Naive B cell (primary cell): ENCODE data around the gene CYB5R2. TPM values are rescaled to one million over a fixed set of nuclear protein-coding genes. Genes with fewer than 3 reads are reported as not detected.
A peak's percentile ranks its signal among the peaks of the same experiment; 100 is the strongest.

Source experiments
- ATAC-seq, 2 donors: fragments of 150-1000 bp; cut with Tn5 transposase; 2 replicates each; pipeline ENCODE4 v1.10.0; 2021; ENCODE audit warnings: low read depth in 2 of 2, mild to moderate bottlenecking in 2 of 2, moderate library complexity in 2 of 2
- DNase-seq: peaks from one replicate; pipeline ENCODE4 v3.0.0; 2022
- H3K27ac Mint-ChIP-seq, 6 donors: one replicate each; pipeline ENCODE4 v1.8.0; 2020 to 2022; ENCODE audit warnings: mild to moderate bottlenecking in 6 of 6, mixed read lengths in 6 of 6, moderate library complexity in 5 of 6, inconsistent platforms in 2 of 6
- H3K27me3 Mint-ChIP-seq, 3 donors: one replicate each; pipeline ENCODE4 v1.8.0; 2021 to 2022; ENCODE audit warnings: mixed read lengths in 3 of 3, mild to moderate bottlenecking in 1 of 3
- H3K36me3 Mint-ChIP-seq, 2 donors: one replicate each; pipeline ENCODE4 v1.8.0; 2020 to 2022; ENCODE audit warnings: mixed read lengths in 2 of 2, inconsistent platforms in 1 of 2, mild to moderate bottlenecking in 1 of 2
- H3K4me1 Mint-ChIP-seq, 3 donors: one replicate each; pipeline ENCODE4 v1.8.0; 2020 to 2022; ENCODE audit warnings: mixed read lengths in 3 of 3, inconsistent platforms in 1 of 3, mild to moderate bottlenecking in 1 of 3, moderate library complexity in 1 of 3
- H3K4me3 Mint-ChIP-seq, 8 donors: one replicate each; pipeline ENCODE4 v1.8.0; 2020 to 2022; ENCODE audit warnings: mild to moderate bottlenecking in 8 of 8, mixed read lengths in 8 of 8, moderate library complexity in 8 of 8, inconsistent platforms in 2 of 8
- H3K9me3 Mint-ChIP-seq, 7 donors: one replicate each; pipeline ENCODE4 v1.8.0; 2020 to 2022; ENCODE audit warnings: mixed read lengths in 7 of 7, mild to moderate bottlenecking in 5 of 7, inconsistent platforms in 2 of 7, moderate library complexity in 1 of 7
- polyA plus RNA-seq, 6 donors: library from polyadenylated mRNA; unstranded; fragments of 300-500 nt; fragmentation: Illumina TruSeq; gene quantifications; one replicate each; pipeline ENCODE4 v1.2.3, GENCODE V29; 2021; ENCODE audit warnings: low read depth in 6 of 6

CYB5R2 gene
- polyA plus RNA-seq, 6 donors from 2014 or later: 0.11 to 3.4 (median 0.53) TPM; not detected in 2

DNA sequence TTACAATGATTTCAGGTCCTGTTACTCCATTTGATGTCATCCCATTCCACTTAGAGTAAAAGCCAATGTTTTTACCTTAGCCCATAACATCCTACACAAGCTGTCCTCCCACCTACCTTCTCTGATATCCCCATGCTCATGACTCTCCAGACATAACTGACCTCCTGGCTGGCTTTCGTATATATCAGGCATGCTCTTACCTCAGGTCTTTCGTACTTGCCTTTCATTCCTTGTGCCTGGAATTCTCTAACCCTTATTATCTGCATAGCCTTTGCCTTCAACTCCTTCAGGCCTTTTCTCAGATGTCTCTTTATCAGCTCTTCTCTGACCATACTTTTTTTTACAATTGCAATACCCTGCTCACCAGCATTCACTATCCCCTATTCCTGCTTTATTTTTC, 10.3 kb upstream of the CYB5R2 start:
- peaks cover 30 to 34% (median 33%) of the 10 kb centered on the region in 3 donors for H3K27me3 Mint-ChIP-seq
- H3K27ac Mint-ChIP-seq: no peak overlapping the region
- DNase-seq (no peak), ATAC-seq (no peak)
- no peaks in the 10 kb centered on the region for H3K36me3 Mint-ChIP-seq
- peaks cover 0 to 5% (median 2%) of the 10 kb centered on the region in 7 donors for H3K9me3 Mint-ChIP-seq
- H3K4me3 Mint-ChIP-seq: no peak overlapping the region
- H3K4me1 Mint-ChIP-seq: no peaks in the 10 kb centered on the region

DNA sequence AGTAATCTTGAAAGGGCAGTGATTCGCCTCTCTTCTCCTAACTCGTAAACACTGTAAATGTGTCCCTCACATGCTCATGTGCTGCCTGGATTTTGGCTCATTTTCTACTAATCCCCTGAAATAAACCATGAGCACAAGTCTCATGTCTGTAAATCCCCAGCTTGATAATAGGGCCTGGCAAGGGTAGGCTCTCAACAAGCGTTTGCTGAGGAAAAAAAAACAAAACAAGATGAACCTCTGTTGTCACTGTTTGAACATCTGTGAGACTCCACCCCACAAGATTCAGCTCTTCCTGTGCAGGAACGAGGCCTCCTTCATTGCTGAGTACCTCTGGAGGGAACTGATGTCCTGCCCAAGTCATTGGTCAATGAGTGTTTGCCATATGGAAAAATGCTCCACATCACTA, 4.5 kb upstream of the CYB5R2 start:
- H3K4me1 Mint-ChIP-seq: peaks cover 6 to 10% (median 10%) of the 10 kb centered on the region in 3 donors
- peaks cover 63 to 77% (median 63%) of the 10 kb centered on the region in 3 donors for H3K27me3 Mint-ChIP-seq
- DNase-seq (no peak), ATAC-seq (no peak)
- H3K27ac Mint-ChIP-seq: no peak overlapping the region
- peaks cover 0 to 26% (median 8%) of the 10 kb centered on the region in 7 donors for H3K9me3 Mint-ChIP-seq
- H3K36me3 Mint-ChIP-seq: peaks cover 5 to 6% of the 10 kb centered on the region in 2 donors
- no peak overlapping the region for H3K4me3 Mint-ChIP-seq

DNA sequence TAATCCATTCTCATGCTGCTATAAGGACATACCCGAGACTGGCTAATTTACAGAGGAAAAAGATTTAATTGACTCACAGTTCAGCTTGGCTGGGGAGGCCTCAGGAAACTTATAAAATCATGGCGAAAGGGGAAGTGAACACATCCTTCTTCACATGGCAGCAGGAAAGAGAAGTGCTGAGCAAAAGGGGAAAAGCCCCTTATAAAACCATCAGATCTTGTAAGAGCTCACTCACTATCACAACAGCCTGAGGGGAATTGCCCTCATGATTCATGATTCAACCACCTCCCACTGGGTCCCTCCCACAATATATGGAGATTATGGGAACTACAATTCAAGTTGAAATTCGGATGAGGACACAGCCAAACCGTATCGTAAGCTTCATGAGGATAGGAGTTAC, 3.8 kb upstream of the CYB5R2 start:
- H3K36me3 Mint-ChIP-seq: peaks cover 5 to 6% of the 10 kb centered on the region in 2 donors
- ATAC-seq (no peak), DNase-seq (no peak)
- no peak overlapping the region for H3K4me3 Mint-ChIP-seq
- H3K4me1 Mint-ChIP-seq: peaks cover 9 to 16% (median 10%) of the 10 kb centered on the region in 3 donors
- no peak overlapping the region for H3K27ac Mint-ChIP-seq
- H3K27me3 Mint-ChIP-seq: peaks cover 70 to 84% (median 71%) of the 10 kb centered on the region in 3 donors
- peaks cover 0 to 26% (median 8%) of the 10 kb centered on the region in 7 donors for H3K9me3 Mint-ChIP-seq

GRCh38 chr11:7675631-7676030, 2.3 kb upstream of the CYB5R2 start:
- Mint-ChIP-seq H3K36me3 (peaks cover 5 to 6% of the 10 kb centered on the region in 2 donors), H3K27ac (no peak overlapping the region), H3K27me3 (peaks cover 74 to 86% (median 78%) of the 10 kb centered on the region in 3 donors), H3K4me3 (no peak overlapping the region), H3K4me1 (peaks cover 9 to 16% (median 10%) of the 10 kb centered on the region in 3 donors), H3K9me3 (peaks cover 0 to 22% (median 8%) of the 10 kb centered on the region in 7 donors)
- no peak for DNase-seq
- ATAC-seq: no peak

- Mint-ChIP-seq H3K27ac (peak overlapping the region in 3 of 6 donors; percentile 20 to 97 (median 54)), H3K36me3 (peaks cover 5 to 6% of the 10 kb centered on the region in 2 donors), H3K27me3 (peaks cover 65 to 73% (median 68%) of the 10 kb centered on the region in 3 donors), H3K9me3 (peaks cover 0 to 22% (median 6%) of the 10 kb centered on the region in 7 donors), H3K4me1 (peaks cover 9 to 16% (median 10%) of the 10 kb centered on the region in 3 donors), H3K4me3 (peak overlapping the region; percentile 54 to 90 (median 85))
- ATAC-seq: peak; percentile 56 to 67
- DNase-seq: no peak
Measured at GRCh38 chr11:7673724-7674434, 579 bp upstream of the CYB5R2 start.

DNA sequence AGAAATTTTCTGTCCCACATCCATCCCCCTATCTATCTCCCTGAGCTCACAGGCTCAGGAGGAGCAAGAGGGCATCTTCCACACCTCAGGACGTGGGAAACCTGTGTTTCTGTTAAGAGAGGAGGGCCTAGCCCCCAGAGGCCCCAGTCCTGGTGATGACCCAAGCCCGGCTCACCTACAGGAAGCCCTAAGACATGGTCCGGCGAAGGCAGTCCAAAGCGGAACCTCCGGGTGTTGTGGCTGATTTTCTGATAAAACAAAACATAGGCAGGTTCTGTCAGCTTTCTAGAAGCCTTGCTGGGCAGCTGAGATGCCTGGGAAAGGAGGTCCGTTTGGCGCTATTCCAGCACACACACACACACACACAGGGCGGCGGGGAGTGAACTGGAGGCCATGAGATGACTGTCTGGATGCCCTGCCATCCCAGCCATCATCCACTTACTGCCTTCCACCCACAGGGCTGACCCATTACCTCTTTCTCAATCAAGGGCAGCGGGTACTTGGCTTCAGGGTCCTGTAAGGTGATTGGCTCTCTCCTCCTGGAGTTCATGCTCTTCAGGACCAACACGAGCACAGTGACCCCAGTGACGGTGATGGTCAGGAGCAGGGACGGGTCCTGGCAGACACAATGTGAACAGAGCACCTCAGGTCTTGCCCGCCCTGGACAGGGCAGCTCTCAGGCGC, 882 bp downstream of the CYB5R2 start:
- H3K9me3 Mint-ChIP-seq: peaks cover 0 to 13% (median 3%) of the 10 kb centered on the region in 7 donors
- peaks cover 9 to 16% (median 10%) of the 10 kb centered on the region in 3 donors for H3K4me1 Mint-ChIP-seq
- DNase-seq: no peak
- peak overlapping the region in 7 of 8 donors; percentile 59 to 85 (median 73) for H3K4me3 Mint-ChIP-seq
- H3K27ac Mint-ChIP-seq: peak overlapping the region in 3 of 6 donors; percentile 8 to 52 (median 32)
- no peak for ATAC-seq
- peaks cover under 1 to 5% of the 10 kb centered on the region in 2 donors for H3K36me3 Mint-ChIP-seq
- peaks cover 55 to 61% (median 56%) of the 10 kb centered on the region in 3 donors for H3K27me3 Mint-ChIP-seq

- ATAC-seq: peak in 1 of 2 donors; percentile 20
- Mint-ChIP-seq H3K9me3 (peaks cover 0 to 5% (median 0%) of the 10 kb centered on the region in 7 donors), H3K4me3 (peak overlapping the region in 2 of 8 donors; percentile 59), H3K27me3 (peaks cover 47 to 55% (median 54%) of the 10 kb centered on the region in 3 donors), H3K4me1 (peaks cover 9 to 16% (median 10%) of the 10 kb centered on the region in 3 donors), H3K27ac (peak overlapping the region in 1 of 6 donors; percentile 52), H3K36me3 (no peaks in the 10 kb centered on the region)
- DNase-seq: no peak
Measured at GRCh38 chr11:7671347-7672215, 1.7 kb downstream of the CYB5R2 start.

- Mint-ChIP-seq H3K4me3 (no peak overlapping the region), H3K36me3 (no peaks in the 10 kb centered on the region), H3K27me3 (peaks cover 42 to 49% (median 44%) of the 10 kb centered on the region in 3 donors), H3K4me1 (peaks cover 13 to 18% (median 15%) of the 10 kb centered on the region in 3 donors), H3K27ac (peak overlapping the region in 2 of 6 donors; percentile 21 to 64), H3K9me3 (peaks cover 0 to 2% (median 0%) of the 10 kb centered on the region in 7 donors)
- no peak for DNase-seq
- ATAC-seq: no peak
Measured at GRCh38 chr11:7670641-7671040, 2.7 kb downstream of the CYB5R2 start.

DNA sequence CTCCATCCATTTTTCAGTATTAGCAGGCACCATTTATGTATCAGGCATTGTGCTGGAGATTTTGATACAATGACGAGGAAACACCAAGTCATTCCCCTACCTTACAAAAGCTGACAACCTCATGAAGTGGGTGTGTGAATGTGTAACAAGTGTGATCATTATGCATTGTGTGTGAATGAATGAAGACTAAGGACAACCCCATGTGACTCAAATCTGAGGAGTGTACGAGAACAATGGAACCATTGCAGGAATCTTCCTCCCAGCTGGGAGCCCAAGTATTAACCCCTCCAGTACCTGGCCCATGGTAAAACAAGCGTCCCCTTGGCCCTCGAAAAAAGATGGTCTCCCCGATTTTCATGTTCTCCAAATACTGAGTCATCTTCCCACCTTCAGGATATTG, 4.4 kb downstream of the CYB5R2 start:
- Mint-ChIP-seq H3K36me3 (no peaks in the 10 kb centered on the region), H3K4me3 (peak overlapping the region in 1 of 8 donors; percentile 17), H3K27me3 (peaks cover 25 to 32% (median 27%) of the 10 kb centered on the region in 3 donors), H3K27ac (no peak overlapping the region), H3K9me3 (no peaks in the 10 kb centered on the region), H3K4me1 (peaks cover 8 to 12% (median 11%) of the 10 kb centered on the region in 3 donors)
- no peak for DNase-seq
- ATAC-seq: no peak

- Mint-ChIP-seq H3K9me3 (no peaks in the 10 kb centered on the region), H3K36me3 (no peaks in the 10 kb centered on the region), H3K27ac (no peak overlapping the region), H3K27me3 (peaks cover 22 to 27% (median 24%) of the 10 kb centered on the region in 3 donors), H3K4me1 (peaks cover 6 to 12% (median 9%) of the 10 kb centered on the region in 3 donors), H3K4me3 (no peak overlapping the region)
- no peak for DNase-seq
- no peak for ATAC-seq
Measured at GRCh38 chr11:7668464-7668863, 4.8 kb downstream of the CYB5R2 start.

DNA sequence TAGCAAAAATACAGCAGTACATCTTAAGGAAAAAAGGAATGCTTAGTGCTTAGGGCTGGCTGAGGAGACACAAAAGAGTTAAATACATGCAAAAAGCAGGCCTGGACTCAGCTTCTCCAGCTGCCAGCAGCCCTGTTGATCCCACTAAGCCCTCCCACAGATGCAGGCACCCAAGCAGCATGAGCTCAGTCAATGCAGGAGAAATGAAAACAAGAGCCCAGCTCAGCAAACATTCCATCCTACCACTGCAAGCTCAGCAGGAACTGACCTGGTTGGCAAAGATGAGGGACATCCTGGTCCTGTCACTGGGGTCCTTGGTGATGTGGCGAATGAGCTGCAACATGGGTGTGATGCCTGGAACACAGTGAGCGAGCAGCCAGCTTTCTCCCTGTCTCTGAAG, 5.8 kb downstream of the CYB5R2 start:
- Mint-ChIP-seq H3K4me1 (peaks cover 6 to 7% (median 6%) of the 10 kb centered on the region in 3 donors), H3K4me3 (no peak overlapping the region), H3K36me3 (no peaks in the 10 kb centered on the region), H3K9me3 (no peaks in the 10 kb centered on the region), H3K27ac (no peak overlapping the region), H3K27me3 (peaks cover 15 to 21% (median 21%) of the 10 kb centered on the region in 3 donors)
- DNase-seq (no peak), ATAC-seq (no peak)

GRCh38 chr11:7666292-7666866, 6.9 kb downstream of the CYB5R2 start:
- peaks cover 4 to 6% (median 6%) of the 10 kb centered on the region in 3 donors for H3K4me1 Mint-ChIP-seq
- ATAC-seq: no peak
- H3K27me3 Mint-ChIP-seq: peaks cover 7 to 11% (median 10%) of the 10 kb centered on the region in 3 donors
- H3K9me3 Mint-ChIP-seq: no peaks in the 10 kb centered on the region
- no peak for DNase-seq
- H3K4me3 Mint-ChIP-seq: no peak overlapping the region
- no peaks in the 10 kb centered on the region for H3K36me3 Mint-ChIP-seq
- peak overlapping the region in 1 of 6 donors; percentile 15 for H3K27ac Mint-ChIP-seq
